ENCODE data around the gene SFMBT1.

The SFMBT1 gene

GRCh38 chr3:52880474-52880873 lies 165.4 kb downstream of the SFMBT1 start:
- DNase-seq = no peak

- no peak for DNase-seq
Observed at GRCh38 chr3:52880047-52880446, 165.8 kb downstream of the SFMBT1 start.

- no peak for DNase-seq
Observed at GRCh38 chr3:52879581-52879980, 166.3 kb downstream of the SFMBT1 start.

GRCh38 chr3:52879090-52879489 lies 166.8 kb downstream of the SFMBT1 start:
- DNase-seq = no peak

DNA sequence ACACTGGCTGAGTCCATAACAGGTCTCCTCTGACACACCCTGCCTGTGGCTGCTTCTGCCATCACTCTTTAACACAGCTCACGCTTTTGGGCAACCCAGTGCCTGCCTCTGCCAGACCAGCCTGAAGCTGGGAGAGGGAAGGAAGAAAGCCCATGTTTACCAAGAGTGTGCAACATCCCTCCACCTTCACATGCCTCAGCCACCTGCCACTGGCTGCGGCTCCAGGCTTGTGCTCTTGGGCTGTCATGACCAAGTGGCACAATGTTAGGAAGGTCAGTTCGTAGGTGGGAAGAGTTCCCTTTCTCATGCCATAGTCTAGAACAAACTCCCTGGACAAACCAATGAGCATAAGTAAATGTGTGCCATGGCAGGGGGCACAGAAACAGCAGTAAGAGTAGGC lies 168.8 kb downstream of the SFMBT1 start:
- DNase-seq = no peak

GRCh38 chr3:52874864-52875587 lies 170.8 kb downstream of the SFMBT1 start:
- DNase-seq = no peak

DNA sequence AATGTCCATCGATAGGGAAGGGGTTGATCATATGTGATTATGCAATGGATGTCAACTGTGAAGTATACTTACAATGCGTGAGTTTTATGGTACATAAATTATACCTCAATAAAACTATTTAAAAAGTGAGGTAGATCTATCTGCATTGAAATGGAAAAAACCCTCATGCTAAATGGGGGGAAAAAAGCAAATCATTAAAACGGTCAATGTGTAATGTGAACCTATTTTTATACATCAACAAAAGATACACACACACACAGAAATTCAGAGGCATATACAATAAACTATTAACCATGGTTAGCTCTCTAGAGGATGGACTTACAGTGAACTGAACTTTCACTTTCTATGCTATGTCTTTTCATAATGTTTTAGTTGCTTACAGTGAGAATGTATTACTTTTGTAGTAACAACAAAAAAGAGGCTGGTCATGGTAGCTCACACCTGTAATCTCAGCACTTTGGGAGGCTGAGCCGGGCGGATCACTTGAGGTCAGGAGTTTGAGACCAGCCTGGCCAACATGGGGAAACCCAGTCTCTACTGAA lies 171.6 kb downstream of the SFMBT1 start:
- no peak for DNase-seq

GRCh38 chr3:52873433-52874159 lies 172.3 kb downstream of the SFMBT1 start:
- no peak for DNase-seq

GRCh38 chr3:52872245-52872644 lies 173.6 kb downstream of the SFMBT1 start:
- DNase-seq = no peak

GRCh38 chr3:52871761-52872160 lies 174.1 kb downstream of the SFMBT1 start:
- no peak for DNase-seq

DNA sequence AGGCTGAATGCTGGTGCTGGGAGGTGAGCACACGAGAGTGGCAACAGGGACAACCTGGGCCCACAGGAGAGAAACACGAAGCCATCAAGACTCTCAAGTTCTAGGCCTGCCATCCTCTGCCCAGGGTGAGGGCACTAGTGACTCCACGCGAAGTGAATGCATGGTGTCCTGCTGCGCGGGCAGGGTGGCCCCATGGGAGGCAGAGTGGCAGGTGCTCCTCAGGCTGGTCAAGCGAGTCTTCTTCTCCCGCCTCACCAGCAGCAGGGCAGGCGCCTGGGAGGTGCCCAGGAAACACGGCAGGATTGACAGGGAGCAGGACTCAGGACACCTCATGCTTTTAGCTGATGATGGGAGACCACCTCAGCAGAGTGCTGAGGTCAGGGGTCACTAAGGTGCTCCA lies 175.4 kb downstream of the SFMBT1 start:
- DNase-seq = no peak

GRCh38 chr3:52866427-52866826 lies 179.4 kb downstream of the SFMBT1 start:
- DNase-seq = no peak

GRCh38 chr3:52865994-52866393 lies 179.9 kb downstream of the SFMBT1 start:
- DNase-seq = no peak

DNA sequence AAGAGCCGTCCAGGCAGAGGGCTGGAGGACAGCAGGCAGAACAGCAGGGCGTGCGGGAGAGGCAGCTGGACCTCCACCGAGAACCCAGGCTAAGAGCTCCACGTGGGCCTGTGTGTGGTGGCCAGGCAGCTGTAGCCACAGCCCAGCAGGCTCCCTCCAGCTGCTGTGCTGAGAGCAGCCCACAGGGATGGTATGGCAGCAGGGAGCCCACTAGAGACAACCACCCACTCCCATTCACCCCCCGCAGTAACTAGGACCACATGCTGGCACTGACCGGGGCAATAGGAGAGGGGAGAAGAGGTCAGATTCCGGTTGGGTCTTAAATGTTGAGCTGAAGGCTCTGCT lies 185.5 kb downstream of the SFMBT1 start:
- no peak for DNase-seq

- DNase-seq = no peak
Observed at GRCh38 chr3:52859686-52860423, 186.0 kb downstream of the SFMBT1 start.

GRCh38 chr3:52857864-52858263 lies 188.0 kb downstream of the SFMBT1 start:
- no peak for DNase-seq

DNA sequence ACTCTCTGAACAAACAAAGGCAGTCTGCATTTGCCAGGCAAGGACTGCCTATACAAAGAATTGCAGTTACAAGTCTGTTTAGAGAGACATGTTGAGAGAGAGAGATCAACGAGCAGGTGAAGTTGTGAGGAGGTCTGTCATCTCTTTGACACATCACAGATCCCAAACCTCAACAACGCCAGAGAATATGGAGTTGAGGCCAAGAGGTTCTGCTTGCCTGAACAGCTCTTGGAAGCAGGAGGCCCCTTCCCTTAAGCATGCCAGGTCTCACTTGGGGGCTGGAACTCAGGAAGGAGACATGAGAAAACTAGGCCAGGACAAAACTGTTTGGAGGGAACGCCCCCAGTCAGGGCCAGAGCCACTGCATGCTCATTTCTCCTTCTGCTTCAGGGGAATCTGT lies 188.7 kb downstream of the SFMBT1 start:
- DNase-seq = no peak

DNA sequence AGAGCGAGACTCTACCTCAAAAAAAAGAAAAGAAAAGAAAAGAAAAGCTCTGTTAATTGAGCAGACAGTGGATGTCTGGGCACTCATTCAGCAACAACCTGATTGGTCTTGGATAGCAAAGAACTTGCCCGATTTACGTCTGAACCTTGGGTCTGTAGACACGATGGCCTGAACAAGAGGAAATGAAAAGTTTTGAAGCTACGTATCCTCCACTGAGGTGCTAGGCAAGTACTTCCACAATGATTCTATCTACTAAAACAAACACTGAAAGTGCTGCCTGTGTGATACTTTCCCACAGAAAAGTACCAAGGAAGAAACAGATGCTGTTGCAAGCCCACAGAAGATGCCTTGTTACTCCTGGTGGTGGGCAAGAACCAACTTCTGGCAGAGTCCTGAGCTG lies 189.2 kb downstream of the SFMBT1 start:
- DNase-seq = no peak

GRCh38 chr3:52854013-52854412 lies 191.9 kb downstream of the SFMBT1 start:
- DNase-seq = no peak
